HG03159 (cell line): Measurements from ENCODE around the gene SLC27A4.

Experiments used
- ATAC-seq: cut with Tn5 transposase; IDR thresholded peaks from one replicate; pipeline ENCODE4 v1.9.1; 2021; ENCODE audit warnings: mild to moderate bottlenecking, moderate library complexity; ENCODE audit not compliant: unreplicated experiment

Gene SLC27A4

DNA sequence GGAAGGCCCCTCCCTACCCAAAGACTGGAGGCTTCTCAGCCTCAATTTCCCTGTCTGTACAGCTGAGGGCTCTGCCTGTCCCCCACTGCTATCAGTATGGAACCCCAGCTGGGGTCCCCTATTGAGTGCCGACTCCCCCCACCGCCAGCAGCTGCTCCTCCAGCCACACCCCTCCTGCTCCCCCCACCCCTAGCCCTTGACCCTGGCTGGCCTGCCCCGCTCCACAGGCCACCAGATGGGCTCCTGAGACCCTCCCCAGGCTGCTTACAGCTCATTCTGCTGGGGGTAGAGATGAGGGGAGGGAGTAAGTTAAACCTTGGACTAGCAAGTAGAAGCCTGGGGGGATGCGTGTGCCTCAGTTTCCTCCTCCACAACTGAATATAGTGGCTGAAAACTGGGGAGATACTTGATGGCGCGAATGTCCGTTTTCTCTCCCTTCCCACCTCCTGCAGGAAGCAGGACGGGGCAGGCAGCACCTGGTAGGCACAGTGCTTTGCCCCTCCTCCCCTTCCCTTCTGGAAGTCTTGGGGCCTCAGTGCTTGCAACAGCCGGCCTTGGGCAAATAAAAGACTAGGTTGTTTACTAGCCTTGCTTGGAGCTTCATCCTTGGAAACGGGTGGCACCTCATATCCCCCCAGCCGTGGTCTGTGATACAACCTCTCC lies 50.0 kb downstream of the SLC27A4 start:
- no peak for ATAC-seq

DNA sequence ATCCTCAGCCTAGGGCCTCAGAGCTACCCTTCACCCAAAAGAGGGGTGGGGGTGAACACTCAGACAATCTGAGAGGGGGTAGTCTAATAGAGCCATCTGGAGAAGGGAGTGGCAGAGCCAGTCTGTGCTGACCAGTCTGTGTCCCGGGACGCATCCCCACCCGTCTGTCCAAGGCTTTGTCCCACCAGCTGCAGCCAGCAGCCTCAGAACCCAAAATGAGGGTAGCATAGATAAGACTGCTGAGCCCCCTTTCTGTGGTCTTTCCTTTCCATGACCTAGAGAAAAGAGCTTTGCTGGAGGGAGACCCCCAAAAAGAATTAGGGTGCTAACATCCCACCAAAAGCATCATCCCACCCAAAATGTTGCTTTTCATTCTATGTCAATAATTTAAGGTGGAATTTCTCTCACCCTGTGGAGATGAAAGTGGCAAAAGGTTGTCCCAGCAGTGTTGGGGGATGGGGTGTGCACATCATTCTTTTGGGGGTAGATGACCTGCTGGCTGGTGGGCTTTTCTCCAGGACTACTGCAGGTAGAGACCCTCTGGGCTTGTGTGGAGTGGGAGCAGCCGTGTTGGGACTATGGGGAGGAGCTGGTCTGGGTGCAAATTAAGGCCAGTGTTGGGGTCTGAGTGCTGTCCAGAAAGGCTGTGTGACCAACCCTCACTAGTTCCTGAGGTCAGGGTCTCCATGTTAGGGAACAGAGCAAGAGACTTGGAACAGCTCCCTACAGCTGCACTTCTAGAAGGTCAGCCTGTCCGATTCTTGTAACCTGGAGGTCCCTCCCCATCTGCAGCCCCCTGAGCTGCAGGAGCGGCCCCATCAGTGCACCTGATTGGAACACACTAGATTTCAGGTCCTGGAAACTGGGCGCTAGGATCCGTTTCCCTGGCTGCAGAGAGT lies 50.7 kb downstream of the SLC27A4 start:
- no peak for ATAC-seq

DNA sequence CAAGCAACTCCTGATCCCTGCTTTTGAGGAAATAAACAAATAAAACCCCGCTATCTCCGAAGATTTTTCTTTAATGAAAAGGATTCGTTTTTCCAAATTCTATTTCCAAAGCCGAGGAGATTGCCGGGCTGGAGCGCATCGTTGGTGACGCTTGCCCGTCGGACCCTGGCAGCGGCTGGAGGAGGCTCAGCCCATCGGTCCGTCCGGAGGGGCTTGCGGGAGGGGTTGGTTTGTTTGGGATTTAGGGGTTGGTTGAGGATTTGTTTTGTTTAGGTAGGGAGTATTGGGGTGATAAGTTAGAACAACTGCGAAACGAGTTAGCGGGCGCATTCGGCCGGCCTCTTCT lies 51.6 kb downstream of the SLC27A4 start:
- no peak for ATAC-seq

DNA sequence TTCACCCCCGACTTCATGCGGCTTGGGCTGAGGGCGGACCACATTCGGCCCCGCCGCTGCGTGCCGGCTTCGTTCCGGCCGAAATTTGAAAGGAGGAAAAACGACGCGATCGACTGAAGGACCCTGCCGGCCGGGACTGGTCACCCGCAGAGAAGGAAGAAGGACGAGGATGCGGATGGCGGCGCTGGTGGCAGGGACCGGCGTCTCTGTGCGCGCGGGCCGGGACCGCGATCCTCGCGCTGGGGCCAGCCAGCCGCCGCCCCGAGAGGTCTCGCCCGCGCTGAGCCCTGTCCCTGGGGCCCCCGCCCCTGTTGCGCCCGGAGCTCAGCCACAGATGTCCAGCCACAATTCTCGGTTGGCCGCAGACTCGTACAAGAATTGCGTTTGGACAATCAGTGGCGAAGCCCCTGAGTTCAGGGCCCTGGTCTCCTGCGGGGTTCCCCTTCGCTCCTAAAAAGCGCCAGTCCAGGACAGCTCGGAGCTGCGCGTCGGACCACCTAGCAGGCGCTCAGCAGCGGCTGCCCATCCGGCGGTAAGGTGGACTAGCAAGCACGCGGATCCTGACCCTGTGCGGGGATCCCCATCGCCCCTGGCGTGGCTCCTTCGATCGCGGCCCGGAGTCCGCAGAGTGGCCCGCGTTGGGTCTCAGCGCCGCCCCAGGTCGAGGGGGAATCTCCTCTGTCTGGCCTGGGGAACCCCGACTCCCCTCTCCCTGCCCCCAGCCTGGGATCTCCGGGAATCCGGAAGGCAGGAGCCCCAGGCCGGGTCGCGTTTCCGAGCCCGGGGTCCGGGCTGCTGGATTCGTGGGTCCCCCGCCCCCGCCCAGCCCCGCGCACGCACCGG lies 52.2 kb downstream of the SLC27A4 start:
- ATAC-seq, result no peak

DNA sequence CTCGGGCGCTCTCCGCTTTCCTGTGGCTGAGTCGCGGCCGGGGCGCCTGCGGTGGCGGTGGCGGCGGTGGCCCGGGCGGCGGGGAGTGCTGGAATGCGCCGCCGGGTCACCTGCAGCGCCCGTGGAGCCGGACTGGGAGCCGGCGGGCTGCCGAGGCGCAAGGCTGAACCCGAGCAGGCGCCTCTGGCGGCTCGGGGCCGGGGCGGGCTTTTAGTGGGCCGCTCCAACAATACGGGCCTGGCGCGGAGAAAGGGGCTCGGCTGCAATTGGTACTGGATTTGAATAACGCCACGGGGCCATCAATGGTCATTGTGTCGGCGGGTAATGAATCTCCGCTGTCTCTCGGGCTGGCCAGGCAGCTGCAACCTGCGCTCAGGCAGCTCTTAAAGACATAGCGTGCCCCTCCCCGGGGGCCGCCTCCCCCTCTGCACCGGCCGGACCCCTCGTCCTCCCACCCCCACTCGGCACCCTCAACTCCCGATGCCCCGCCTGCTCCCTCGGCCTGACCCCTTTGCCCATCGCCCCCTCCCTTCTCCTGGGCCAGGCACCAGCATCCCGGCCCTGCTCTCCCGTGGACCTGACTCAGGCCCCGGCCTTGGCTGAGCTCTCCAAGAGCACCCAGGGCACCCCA lies 52.9 kb downstream of the SLC27A4 start:
- no peak for ATAC-seq

DNA sequence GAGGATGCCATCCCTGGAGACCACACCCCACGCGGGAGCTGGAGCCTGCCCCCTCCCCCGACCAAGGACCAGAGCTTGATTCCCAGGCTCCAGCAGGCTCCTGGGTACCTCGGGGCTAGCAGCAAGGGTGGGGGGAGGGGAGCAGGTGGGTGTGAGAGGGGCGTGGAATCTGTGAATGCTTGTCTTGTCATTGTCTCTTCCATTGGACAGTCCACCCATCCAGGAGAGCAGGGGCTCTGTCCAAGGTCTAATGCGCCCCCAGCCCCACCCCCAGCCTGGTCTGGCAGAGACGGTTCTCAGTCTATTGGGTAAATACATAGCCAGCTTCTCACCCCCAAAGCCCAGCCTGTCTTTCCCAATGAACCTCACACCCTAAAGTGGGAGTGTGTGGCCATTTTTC lies 53.6 kb downstream of the SLC27A4 start:
- ATAC-seq, result no peak

DNA sequence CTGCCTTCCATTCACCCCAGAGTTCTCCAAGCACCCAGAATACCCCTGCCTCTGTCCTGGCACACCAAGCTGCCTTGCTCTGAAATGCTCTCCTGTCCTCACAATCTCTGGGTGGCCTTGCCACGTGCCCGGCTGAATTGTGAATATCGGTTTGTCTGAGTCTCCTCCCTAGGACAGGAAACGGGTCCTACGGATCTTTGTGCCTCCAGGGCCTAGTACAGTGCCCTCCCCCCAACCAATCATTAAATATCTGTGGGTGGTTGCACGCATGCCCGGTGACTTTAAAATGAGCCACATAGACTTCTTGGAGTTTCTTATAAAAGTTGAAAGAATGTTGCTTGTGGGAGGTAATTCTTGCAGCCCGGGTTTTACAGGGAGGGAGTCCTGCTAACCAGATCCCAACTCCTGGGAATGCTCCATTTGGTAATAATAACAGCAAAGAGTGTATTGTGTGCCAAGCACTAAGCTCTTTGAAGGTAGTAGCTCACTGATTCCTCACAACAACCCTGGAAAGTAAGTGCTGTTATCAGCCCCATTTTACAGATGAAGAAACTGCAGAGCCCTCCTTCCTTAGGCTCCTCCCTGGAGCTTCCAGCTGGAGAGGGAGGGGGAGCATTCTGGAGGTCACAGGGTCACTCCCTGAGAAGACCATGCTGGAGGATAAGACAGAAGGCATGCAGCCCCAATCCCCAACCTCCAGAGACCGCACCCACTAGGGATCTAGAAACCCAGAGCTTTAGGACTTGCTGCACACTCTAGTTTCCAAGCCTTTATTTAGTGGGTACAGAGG lies 54.2 kb downstream of the SLC27A4 start:
- no peak for ATAC-seq

DNA sequence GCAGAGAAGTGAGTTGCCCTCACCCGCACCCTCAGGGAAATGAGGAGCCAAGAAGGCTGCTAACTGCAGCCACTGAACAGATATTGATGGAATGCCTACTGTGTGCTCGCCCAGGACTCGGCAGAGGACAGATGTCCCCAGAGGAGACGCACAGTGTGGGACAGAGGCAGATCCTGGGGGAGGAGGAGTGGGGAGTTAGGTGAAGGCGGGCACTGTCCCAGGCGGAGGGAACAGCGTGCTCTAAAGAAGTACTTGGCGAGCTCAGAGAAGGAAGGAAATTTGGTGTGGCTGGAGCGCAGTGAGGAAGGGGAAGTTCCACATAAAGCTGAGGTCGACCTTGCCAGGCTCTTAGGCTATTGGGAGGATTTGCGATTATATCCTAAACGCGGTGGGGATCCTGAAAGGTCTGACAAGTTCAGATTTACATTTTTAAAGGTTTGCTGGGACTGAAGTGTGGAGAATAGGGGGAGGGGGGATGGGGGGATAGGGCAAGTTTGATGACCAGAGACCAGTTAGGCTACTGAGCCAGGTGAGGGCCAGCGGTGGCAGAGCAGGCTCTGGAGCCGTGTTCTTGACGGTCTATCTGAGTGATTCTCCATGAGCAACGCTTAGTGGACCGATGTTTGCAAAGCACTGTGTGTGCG lies 56.8 kb downstream of the SLC27A4 start:
- no peak for ATAC-seq

DNA sequence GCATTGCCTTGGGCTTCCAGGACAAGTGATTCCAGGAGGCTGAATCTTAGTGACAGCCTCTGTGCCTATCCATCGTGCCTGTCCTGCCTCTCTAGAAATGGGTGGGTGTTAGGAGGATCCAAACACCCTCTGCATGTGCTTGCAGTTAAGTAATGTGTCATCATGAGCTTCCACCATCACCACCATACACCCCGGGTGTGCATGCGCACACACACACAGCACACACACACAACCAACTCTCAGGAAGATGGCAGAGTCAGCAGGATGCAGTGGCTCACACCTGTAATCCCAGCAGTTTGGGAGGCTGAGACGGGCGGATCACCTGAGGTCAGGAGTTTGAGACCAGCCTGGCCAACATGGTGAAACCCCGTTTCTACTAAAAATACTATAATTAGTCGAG lies 57.5 kb downstream of the SLC27A4 start:
- no peak for ATAC-seq

DNA sequence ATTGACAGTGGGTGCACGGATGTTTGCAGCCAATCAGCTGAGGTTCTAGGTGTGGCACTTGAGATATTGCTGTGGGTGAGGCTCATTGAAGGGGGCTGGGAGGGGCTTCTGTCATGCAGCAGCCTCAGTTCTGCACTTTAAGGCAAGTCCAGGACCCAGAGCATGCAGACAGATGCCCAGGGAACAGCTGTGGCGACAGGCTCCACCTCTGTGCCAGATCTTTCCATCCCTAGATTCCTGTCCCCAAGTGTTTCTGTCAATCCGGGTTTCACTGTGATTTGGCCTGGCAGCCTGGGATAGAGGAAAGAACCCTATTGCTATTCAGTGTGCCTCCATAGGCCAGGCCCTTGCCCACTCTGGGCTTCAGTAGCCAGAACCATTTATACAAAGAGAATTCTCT lies 59.5 kb downstream of the SLC27A4 start:
- no peak for ATAC-seq

DNA sequence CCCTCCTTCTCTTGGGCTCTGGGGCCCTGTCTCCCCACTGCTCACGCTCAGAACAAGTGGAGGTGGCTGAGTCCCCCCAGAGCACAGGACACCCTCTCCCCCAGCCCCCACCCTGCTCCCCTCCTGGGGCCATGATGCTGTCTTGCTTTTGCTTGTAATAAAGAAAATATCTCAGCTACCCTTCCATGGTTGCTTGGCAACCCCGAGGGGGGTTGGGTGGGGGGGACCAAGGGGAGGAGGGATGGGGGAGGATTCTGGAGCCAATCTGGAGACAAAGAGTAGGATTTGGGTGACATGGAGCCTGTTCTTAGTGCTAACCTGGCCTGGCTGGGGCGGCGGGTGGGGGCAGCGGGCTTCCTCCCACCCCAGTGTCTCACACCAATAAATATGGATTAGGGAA lies 64.2 kb downstream of the SLC27A4 start:
- no peak for ATAC-seq

DNA sequence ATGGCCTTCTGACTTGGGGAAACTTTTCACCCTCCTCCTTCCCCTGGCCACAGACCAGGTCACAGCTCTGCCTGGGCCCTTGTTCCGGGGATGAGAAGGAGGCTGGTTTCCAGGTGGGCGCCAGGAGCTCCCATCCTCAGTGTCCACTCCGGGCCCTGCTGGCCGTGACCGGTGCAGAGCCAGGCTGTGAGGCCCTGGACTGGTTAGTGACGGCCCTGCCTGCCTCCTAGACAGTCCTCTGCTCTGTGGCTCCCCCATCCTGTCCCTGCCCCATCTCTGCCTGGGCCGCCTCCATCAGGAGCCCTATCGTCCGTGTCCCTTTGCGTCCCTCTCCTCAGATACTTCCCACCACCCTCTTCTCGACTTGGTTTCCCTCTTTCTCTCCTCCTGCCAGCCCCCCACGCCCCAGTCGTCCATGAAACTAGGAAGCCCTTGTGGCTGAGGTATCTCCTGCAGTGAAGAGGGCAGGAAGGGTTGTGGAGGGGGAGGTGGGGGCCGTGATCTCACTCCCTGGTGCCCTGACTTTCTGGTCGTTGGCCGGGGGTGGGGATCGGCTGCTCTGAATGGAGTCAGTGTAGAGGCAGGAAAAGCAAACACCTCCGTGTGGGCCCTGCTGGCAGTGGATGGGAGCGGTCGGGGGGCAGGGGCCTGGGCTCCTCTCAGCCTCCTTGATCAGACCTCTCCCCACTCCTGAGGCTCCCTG lies 64.9 kb downstream of the SLC27A4 start:
- ATAC-seq, result no peak

DNA sequence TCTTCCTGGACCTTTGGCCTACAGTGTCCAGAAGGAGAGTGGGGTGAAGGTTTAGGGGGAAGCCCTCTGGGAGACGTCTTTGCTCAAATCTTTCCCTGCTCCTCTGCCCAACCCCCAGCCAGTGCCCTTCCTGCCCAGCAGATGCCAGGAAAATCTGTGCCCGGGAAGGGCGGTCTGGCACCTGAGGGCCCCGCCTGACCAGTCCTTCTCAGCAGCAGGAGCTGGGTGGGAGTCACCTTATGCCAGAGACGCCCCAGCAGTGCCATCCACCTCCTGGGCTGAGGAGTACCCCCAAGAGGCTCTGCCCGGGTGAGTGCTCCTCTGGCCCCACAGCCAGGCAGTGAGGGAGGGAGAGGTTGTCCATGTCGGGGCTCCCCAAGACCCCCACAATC lies 65.4 kb downstream of the SLC27A4 start:
- no peak for ATAC-seq

DNA sequence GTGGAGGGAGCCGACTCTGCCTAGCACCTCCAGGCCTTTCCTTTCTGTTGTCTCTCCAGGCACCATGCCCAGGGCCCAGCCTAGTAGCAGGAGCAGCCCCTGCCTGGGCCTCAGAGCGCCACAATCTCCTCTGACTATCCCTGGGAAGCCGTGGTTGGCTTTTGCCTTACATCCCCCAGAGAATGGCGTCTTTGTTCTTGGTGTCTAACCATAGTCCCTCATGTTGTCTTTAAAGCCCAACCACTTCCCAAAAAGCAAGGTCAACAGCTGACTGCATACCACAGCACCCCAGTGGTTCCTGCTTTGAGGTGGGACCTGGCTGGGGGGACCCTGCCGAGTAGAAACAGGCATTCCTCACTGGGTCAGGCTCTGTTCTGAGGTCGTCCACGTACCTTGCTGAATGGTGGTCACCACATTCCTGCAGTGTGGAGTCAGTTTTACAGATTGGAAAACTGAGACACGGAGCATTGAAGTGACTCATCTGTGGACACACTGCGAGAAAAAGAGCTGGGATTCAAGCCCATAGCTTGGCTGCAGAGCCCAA lies 66.6 kb downstream of the SLC27A4 start:
- ATAC-seq, result no peak

DNA sequence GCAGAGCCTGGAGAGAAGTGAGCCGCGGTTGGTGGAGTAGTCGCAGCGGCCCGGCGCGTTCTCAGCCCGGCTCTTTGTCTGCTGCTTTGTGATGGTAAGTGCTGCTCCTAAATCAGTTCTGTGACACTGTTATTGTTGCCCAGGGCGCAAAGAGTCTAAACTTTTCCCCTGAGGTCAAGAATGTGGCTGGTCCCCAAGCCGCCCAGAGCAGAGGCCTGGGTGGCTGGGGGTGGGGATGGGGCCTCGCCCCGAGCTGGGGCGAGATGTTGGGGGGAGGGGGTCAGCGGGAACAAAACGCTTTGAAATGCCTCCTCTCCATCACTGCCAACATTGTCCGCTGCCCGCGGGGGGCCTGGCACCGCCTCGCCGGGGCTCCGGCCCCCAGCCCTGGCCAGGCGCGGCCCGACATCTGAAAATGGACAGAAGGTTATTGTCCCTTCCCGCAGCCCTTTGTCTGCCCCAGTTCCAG lies 68.7 kb downstream of the SLC27A4 start:
- no peak for ATAC-seq

DNA sequence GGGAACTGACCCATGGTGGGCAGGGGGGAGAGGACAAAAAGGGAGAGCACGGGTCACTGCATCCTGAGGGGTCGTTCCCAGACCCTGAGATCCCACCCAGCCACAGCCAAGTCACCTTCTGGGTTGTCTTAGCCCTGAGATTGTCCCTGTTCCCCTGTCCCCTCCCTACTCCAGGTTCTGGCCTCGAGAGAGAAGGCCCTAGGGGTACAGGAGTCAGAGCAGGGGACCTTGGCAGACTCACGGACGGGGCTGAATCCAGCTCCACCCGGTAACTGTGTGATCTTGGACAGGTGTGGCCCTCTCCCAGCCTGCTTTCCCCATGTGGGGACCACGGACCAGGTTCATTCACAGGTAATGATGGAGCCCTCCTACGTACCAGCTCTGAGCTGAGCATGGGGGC lies 69.1 kb downstream of the SLC27A4 start:
- ATAC-seq, result no peak

DNA sequence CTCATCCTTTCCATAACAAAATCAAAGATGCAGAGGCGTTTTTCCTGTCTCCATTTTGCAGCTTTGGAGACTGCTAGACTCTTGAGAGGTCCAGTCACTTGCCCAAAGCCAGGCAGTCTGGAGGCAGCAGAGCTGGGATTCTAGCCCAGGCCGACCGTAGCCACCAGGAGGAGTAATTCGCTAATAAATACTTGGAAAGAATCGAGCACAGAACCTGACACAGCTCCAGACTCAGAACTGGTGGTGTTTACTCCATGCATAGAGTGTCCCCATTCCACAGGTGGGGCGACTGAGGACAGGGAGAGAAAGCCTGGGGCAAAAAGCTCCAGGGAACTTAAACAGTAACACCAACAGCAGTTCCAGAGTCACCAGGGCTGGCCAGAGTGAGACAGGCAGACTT lies 69.7 kb downstream of the SLC27A4 start:
- ATAC-seq, result no peak
